Activated T-helper 1 cell treated with anti-CD3 and anti-CD28 coated beads, Interleukin-2, amount 50 U/mL, for 16 hours (primary cell): ENCODE data around the gene OR2H1.

Experiments
- DNase-seq, 2 donors: peaks; one replicate each; pipeline ENCODE4 v3.0.0-alpha.2; 2020; ENCODE audit warnings: low read depth in 1 of 2, low spot score in 1 of 2

OR2H1 gene

DNA sequence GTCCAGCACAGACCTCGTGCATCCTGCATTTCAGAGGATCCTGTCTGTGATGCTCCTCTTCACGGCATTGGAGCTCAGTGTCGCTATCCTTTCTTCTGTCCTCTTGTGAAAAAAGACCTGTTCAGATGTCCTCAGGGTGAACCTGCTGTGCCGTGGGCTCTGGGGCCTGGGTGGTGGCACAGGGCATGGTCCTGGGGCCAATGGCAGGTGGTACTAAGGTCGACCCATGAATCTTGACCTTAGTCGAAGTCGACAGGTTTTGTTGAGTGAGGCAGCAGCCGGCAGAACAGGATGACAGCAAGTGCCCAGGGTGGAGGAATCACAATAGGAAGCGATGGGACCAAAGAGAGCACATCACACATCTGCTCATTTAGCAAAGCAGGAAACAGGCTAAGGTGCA, 52.8 kb downstream of the OR2H1 start:
- no peak for DNase-seq

DNA sequence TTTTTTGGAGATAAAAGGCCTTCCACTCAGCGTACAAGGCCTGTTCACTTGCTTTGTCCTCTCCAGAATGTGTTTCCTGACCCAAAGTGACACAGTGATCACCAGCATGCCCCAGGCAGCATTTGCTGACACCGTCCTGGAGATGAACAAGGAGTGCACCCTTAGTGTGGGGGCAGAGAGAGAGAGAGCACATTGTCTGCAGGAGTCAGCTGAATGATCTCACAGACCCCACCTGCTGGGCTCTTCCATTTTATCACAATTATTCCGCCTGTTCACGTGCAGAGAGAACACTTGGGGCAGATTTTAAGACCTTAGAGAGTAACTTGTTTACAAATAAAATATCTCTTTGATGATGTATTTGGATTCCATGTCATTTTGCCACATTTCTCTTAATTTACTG, 53.2 kb downstream of the OR2H1 start:
- DNase-seq = no peak

DNA sequence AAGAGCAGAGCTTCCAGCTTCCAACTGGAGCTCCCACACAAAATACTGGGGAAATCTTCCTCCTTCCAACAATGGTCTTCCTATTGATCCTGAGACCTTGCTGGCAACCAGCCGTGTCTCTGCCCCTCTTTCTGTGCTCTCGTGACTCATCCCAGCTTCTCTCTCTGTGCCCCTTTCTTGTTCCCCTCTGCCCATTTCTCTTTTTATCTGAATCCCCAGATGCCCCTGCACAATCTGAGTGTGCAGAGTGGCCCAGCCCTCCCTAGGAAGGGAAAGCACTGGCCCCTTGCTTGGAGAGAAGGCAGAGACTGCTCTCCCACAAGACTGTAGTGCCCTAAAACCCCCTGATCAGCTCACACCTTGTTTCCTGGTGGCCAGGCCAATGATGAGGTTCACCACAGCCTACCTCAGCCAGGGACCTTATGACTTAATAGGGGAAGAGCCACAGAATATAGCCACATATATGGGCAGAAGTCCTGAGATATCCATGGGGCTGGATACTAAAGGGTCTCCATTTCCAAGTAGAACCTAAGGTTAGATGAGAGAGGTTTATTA, 53.9 kb downstream of the OR2H1 start:
- DNase-seq = no peak
